IMR-90 (cell line): ENCODE results near the gene CLNK.

Experiments used
- CHD1 ChIP-seq: IDR thresholded peaks from 2 replicates; pipeline ENCODE4 v1.6.1; 2012; ENCODE audit warnings: low read depth, low read length, improper control_type of control experiment
- POLR2A ChIP-seq: IDR thresholded peaks from 2 replicates; pipeline ENCODE4 v1.6.1; 2012; ENCODE audit warnings: mild to moderate bottlenecking, low read depth, low read length
- RAD21 ChIP-seq: IDR thresholded peaks from 2 replicates; pipeline ENCODE4 v1.6.1; 2012; ENCODE audit warnings: low read length, improper control_type of control experiment
- RFX5 ChIP-seq: IDR thresholded peaks from 2 replicates; pipeline ENCODE4 v1.8.0; 2012; ENCODE audit warnings: low read depth, mild to moderate bottlenecking, low read length, moderate library complexity
- TF ChIP-seq, protein P1 (sequence below): conservative IDR thresholded peaks from 2 replicates; pipeline ENCODE4 v1.5.1; 2012; ENCODE audit warnings: mild to moderate bottlenecking, low read depth, low read length, improper control_type of control experiment

GRCh38 chr4:10688846-10689245, 4.3 kb upstream of the CLNK start:
- TF ChIP-seq POLR2A, result no peak
- TF ChIP-seq, protein P1, sequence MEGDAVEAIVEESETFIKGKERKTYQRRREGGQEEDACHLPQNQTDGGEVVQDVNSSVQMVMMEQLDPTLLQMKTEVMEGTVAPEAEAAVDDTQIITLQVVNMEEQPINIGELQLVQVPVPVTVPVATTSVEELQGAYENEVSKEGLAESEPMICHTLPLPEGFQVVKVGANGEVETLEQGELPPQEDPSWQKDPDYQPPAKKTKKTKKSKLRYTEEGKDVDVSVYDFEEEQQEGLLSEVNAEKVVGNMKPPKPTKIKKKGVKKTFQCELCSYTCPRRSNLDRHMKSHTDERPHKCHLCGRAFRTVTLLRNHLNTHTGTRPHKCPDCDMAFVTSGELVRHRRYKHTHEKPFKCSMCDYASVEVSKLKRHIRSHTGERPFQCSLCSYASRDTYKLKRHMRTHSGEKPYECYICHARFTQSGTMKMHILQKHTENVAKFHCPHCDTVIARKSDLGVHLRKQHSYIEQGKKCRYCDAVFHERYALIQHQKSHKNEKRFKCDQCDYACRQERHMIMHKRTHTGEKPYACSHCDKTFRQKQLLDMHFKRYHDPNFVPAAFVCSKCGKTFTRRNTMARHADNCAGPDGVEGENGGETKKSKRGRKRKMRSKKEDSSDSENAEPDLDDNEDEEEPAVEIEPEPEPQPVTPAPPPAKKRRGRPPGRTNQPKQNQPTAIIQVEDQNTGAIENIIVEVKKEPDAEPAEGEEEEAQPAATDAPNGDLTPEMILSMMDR, result no peak
- TF ChIP-seq RAD21, result no peak
- no peak for TF ChIP-seq CHD1
- no peak for TF ChIP-seq RFX5
